IMR-90 (cell line): ENCODE data around the gene RBM46. TPM values are rescaled to one million over a fixed set of nuclear protein-coding genes. Genes with fewer than 3 reads are reported as not detected.

Experiments
- ATAC-seq: fragments of 200-7000 bp; cut with Tn5 transposase; 2 replicates; pipeline ENCODE4 v1.9.1; 2020; ENCODE audit warnings: low read depth, mild to moderate bottlenecking, moderate library complexity
- BruUV-seq: library from RNA; stranded (reverse); fragments of 400-500 nt; replicated peaks from 2 replicates; lab custom pipeline; 2021; lab: Mats Ljungman, UMichigan
- CTCF ChIA-PET: fragments of 300-600 bp; formaldehyde crosslinking; extraction: SDS; loops from one replicate; lab custom pipeline; 2021; ENCODE audit warnings: antibody characterized with exemption; lab: Yijun Ruan, JAX
- POLR2A ChIA-PET: fragments of 300-600 bp; sonication (Branson Sonifier 250); formaldehyde crosslinking; loops from one replicate; lab custom pipeline; 2022; ENCODE audit warnings: antibody characterized with exemption; ENCODE audit not compliant: unreplicated experiment; lab: Charles Lee
- DNase-seq: peaks from one replicate; pipeline ENCODE4 v3.0.0; 2013
- H2AFZ ChIP-seq: replicated peaks from 2 replicates; pipeline ENCODE3; 2013; ENCODE audit warnings: low read length, mild to moderate bottlenecking; ENCODE audit not compliant: poor library complexity
- H2AK5ac ChIP-seq: 2 replicates; pipeline ENCODE4 v1.6.1; 2013; ENCODE audit warnings: low read depth, low read length, inconsistent platforms
- H2AK9ac ChIP-seq: replicated peaks from 2 replicates; pipeline ENCODE3; 2013; ENCODE audit warnings: mild to moderate bottlenecking, low read depth, low read length, moderate library complexity; ENCODE audit not compliant: poor library complexity
- H2BK120ac ChIP-seq: 2 replicates; pipeline ENCODE4 v1.6.1; 2013; ENCODE audit warnings: low read depth, low read length, inconsistent platforms
- H2BK15ac ChIP-seq: 3 replicates; pipeline ENCODE4 v1.6.1; 2013; ENCODE audit warnings: low read depth, low read length, inconsistent platforms
- H2BK20ac ChIP-seq: 2 replicates; pipeline ENCODE4 v1.6.1; 2013; ENCODE audit warnings: low read depth, mild to moderate bottlenecking, inconsistent platforms, low read length, moderate library complexity
- H2BK5ac ChIP-seq: 2 replicates; pipeline ENCODE4 v1.6.1; 2013; ENCODE audit warnings: mild to moderate bottlenecking, low read depth, low read length, inconsistent platforms; ENCODE audit not compliant: poor library complexity, severe bottlenecking
- H3K14ac ChIP-seq: replicated peaks from 2 replicates; pipeline ENCODE4 v1.6.1; 2013; ENCODE audit warnings: low read depth, low read length, inconsistent platforms
- H3K18ac ChIP-seq: 2 replicates; pipeline ENCODE4 v1.6.1; 2013; ENCODE audit warnings: low read depth, low read length, control low read depth
- H3K23ac ChIP-seq: 2 replicates; pipeline ENCODE4 v1.6.1; 2013; ENCODE audit warnings: low read depth, low read length, inconsistent platforms
- H3K27ac ChIP-seq: 2 replicates; pipeline ENCODE4 v1.5.1; 2013; ENCODE audit warnings: mild to moderate bottlenecking, control low read depth, low read length; ENCODE audit not compliant: insufficient read depth
- H3K27me3 ChIP-seq: 2 replicates; pipeline ENCODE4 v1.6.1; 2013; ENCODE audit warnings: low read length; ENCODE audit not compliant: control insufficient read depth, insufficient read depth
- H3K36me3 ChIP-seq: 2 replicates; pipeline ENCODE4 v1.6.1; 2013; ENCODE audit warnings: low read length, mixed read lengths; ENCODE audit not compliant: control insufficient read depth, insufficient read depth
- H3K4ac ChIP-seq: 2 replicates; pipeline ENCODE4 v1.6.1; 2013; ENCODE audit warnings: low read depth, low read length, inconsistent platforms
- H3K4me1 ChIP-seq: 2 replicates; pipeline ENCODE4 v1.6.1; 2013; ENCODE audit warnings: low read length, mixed read lengths; ENCODE audit not compliant: control insufficient read depth, insufficient read depth
- H3K4me2 ChIP-seq: 2 replicates; pipeline ENCODE4 v1.6.1; 2013; ENCODE audit warnings: low read depth, mild to moderate bottlenecking, control low read depth, low read length, moderate library complexity
- H3K4me3 ChIP-seq: 2 replicates; pipeline ENCODE4 v1.5.1; 2013; ENCODE audit warnings: low read depth, mild to moderate bottlenecking, control low read depth, low read length, moderate library complexity; ENCODE audit not compliant: insufficient read depth
- H3K56ac ChIP-seq: 2 replicates; pipeline ENCODE4 v1.6.1; 2013; ENCODE audit warnings: low read length, inconsistent platforms; ENCODE audit not compliant: insufficient read depth; ENCODE audit errors: extremely low read depth
- H3K79me1 ChIP-seq, 2 experiments: 2 replicates each; pipeline ENCODE4 v1.6.1; 2013; ENCODE audit warnings: low read length in 2 of 2, inconsistent platforms in 1 of 2, low read depth in 1 of 2
- H3K9ac ChIP-seq: 2 replicates; pipeline ENCODE4 v1.6.1; 2013; ENCODE audit warnings: low read depth, low read length, control low read depth
- H3K9me1 ChIP-seq: 2 replicates; pipeline ENCODE4 v1.6.1; 2013; ENCODE audit warnings: low read length, inconsistent platforms; ENCODE audit not compliant: insufficient read depth
- H3K9me3 ChIP-seq: 2 replicates; pipeline ENCODE4 v1.6.1; 2013; ENCODE audit warnings: low read length; ENCODE audit not compliant: control insufficient read depth, insufficient read depth
- H4K20me1 ChIP-seq: 2 replicates; pipeline ENCODE4 v1.6.1; 2013; ENCODE audit warnings: low read length, inconsistent platforms; ENCODE audit not compliant: insufficient read depth
- H4K5ac ChIP-seq: 2 replicates; pipeline ENCODE4 v1.6.1; 2013; ENCODE audit warnings: mild to moderate bottlenecking, low read depth, low read length, control low read depth
- H4K8ac ChIP-seq, 2 experiments: 2 replicates each; pipeline ENCODE4 v1.6.1; 2013; ENCODE audit warnings: low read depth in 2 of 2, low read length in 2 of 2, control low read depth in 1 of 2, inconsistent platforms in 1 of 2
- H4K91ac ChIP-seq: 2 replicates; pipeline ENCODE4 v1.6.1; 2013; ENCODE audit warnings: low read depth, low read length, inconsistent platforms; ENCODE audit not compliant: insufficient read depth
- CEBPB ChIP-seq: IDR thresholded peaks from 2 replicates; pipeline ENCODE4 v1.6.1; 2012; ENCODE audit warnings: low read depth, low read length, improper control_type of control experiment
- RFX5 ChIP-seq: IDR thresholded peaks from 2 replicates; pipeline ENCODE4 v1.8.0; 2012; ENCODE audit warnings: low read depth, mild to moderate bottlenecking, low read length, moderate library complexity
- WGBS, 2 experiments: methylation state at CpG; one replicate each; pipeline versions ENCODE4 v1.1.5 to v1.1.7; 2013; ENCODE audit warnings: missing lambda C conversion rate in 2 of 2; ENCODE audit not compliant: insufficient read length in 1 of 2; ENCODE audit errors: extremely low coverage in 2 of 2; 5-methylcytosine and 5-hydroxymethylcytosine counted together
- dilution Hi-C: fragments of 300-500 bp; cut with HindIII; formaldehyde crosslinking; loops from one replicate; pipeline ENCODE4 v1.14.3; 2018; ENCODE audit warnings: low sequenced_read_pairs; ENCODE audit not compliant: unreplicated experiment
- in situ Hi-C: fragments of 300-500 bp; cut with MboI; formaldehyde crosslinking; loops from 3 replicates; pipeline ENCODE4 v1.14.3; 2019; ENCODE audit warnings: low sequenced_read_pairs, inconsistent platforms, mixed read lengths
- intact Hi-C: fragments of 100-400 bp; cut with micrococcal nuclease; formaldehyde crosslinking; loops from 2 replicates; pipeline ENCODE4 v1.10.0; 2022
- polyA plus RNA-seq, 3 experiments: library from polyadenylated mRNA; depleted of rRNA; stranded (reverse); fragments of >200 nt; gene quantifications; 2 replicates each; pipeline ENCODE4 v1.2.3, GENCODE V29; 2012; ENCODE audit warnings: low replicate concordance in 1 of 3
- total RNA-seq: library from RNA; depleted of rRNA; stranded (reverse); fragments of >200 nt; gene quantifications from 2 replicates; pipeline ENCODE4 v1.2.3, GENCODE V29; 2012

The RBM46 gene
- total and polyA plus RNA-seq, 2 of the 4 experiments (the other 2 are of a cell fraction): not detected

DNA sequence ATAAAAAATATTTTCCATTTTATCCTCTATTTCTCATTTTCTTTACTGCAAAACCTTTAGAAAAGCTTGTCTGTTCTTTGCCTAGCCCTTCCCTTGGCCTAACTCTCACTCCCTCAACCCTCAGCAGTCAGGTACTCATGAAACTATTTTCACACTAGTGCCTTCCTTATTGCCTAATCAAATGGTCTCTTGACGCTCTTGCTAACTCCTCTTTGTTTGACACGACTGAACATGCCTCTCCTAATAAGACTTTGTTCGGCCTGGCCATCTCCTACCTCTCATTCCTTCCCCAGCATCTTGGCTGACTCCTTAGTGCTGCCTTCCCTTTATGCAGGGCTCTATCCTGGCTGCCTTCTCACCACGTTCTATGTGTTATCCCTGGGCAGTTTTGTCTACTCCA is 48.4 kb upstream of the RBM46 start:
- Histone ChIP-seq H3K56ac (no peak overlapping the region), H2AK9ac (no peak overlapping the region), H2BK120ac (no peak overlapping the region), H2BK15ac (no peak overlapping the region), H3K9me3 (no peaks in the 10 kb centered on the region), H3K27me3 (no peaks in the 10 kb centered on the region), H4K8ac (no peak overlapping the region), H2AK5ac (no peak overlapping the region), H3K14ac (no peak overlapping the region), H4K91ac (no peak overlapping the region), H2AFZ (no peak overlapping the region), H3K27ac (no peak overlapping the region), H2BK5ac (no peak overlapping the region), H3K36me3 (no peaks in the 10 kb centered on the region), H3K9me1 (no peaks in the 10 kb centered on the region), H4K5ac (no peak overlapping the region), H3K18ac (no peak overlapping the region), H3K9ac (no peak overlapping the region), H3K79me1 (no peaks in the 10 kb centered on the region), H2BK20ac (no peak overlapping the region), H3K23ac (no peak overlapping the region), H3K4me1 (no peaks in the 10 kb centered on the region), H3K4me2 (no peak overlapping the region), H3K4ac (no peak overlapping the region), H4K20me1 (no peaks in the 10 kb centered on the region), H3K4me3 (no peak overlapping the region)
- ATAC-seq: no peak
- 76% methylated on average over 4 of the region's 4 CpGs; no CpG with 5 or more reads in 1 of the 2 experiments for WGBS, 2 experiments
- in situ Hi-C loops (no loop called here), intact Hi-C loops (no loop called here), dilution Hi-C loops (no loop called here)
- no TSS peak for BruUV-seq
- CTCF ChIA-PET: no interaction called here
- TF ChIP-seq CEBPB (0 out of 2 replicates have a peak, but pooled peaks have one; percentile 16), RFX5 (no peak)
- no peak for DNase-seq
- POLR2A ChIA-PET: no interaction called here
